Neural crest cell (in vitro differentiated cells): ENCODE measurements around the gene THUMPD1. TPM values are rescaled to one million over a fixed set of nuclear protein-coding genes. Genes with fewer than 3 reads are reported as not detected.
"Not testable (repeated sequence)": the region's sequence is repeated elsewhere in the genome, so short reads cannot be mapped to it uniquely, and the experiment has no call there.

ENCODE experiments used
- DNase-seq: peaks from one replicate; pipeline ENCODE4 v3.0.0; 2021; ENCODE audit warnings: low read depth, mixed read lengths, low spot score
- H3K27ac Mint-ChIP-seq: one replicate; pipeline ENCODE4 v1.8.0; 2021; ENCODE audit warnings: mild to moderate bottlenecking, mixed read lengths; ENCODE audit not compliant: unreplicated experiment
- H3K27me3 Mint-ChIP-seq: 2 replicates; pipeline ENCODE4 v1.8.0; 2021; ENCODE audit warnings: low read depth, mild to moderate bottlenecking, mixed read lengths
- H3K36me3 Mint-ChIP-seq: 2 replicates; pipeline ENCODE4 v1.8.0; 2021; ENCODE audit warnings: low read depth, mild to moderate bottlenecking, mixed read lengths
- H3K4me1 Mint-ChIP-seq: 2 replicates; pipeline ENCODE4 v1.8.0; 2021; ENCODE audit warnings: mixed read lengths
- H3K4me3 Mint-ChIP-seq: one replicate; pipeline ENCODE4 v1.8.0; 2021; ENCODE audit warnings: mild to moderate bottlenecking, mixed read lengths
- H3K9me3 Mint-ChIP-seq: 2 replicates; pipeline ENCODE4 v1.8.0; 2021; ENCODE audit warnings: mixed read lengths
- CTCF ChIP-seq: fragments of 200-600 bp; sonication (generic); conservative IDR thresholded peaks from 2 replicates; pipeline ENCODE4 v1.5.0; 2021; ENCODE audit warnings: antibody characterized with exemption, mild to moderate bottlenecking
- total RNA-seq: library from RNA; stranded (reverse); gene quantifications from 2 replicates; pipeline ENCODE4 v1.2.1, GENCODE V29; 2021

Gene THUMPD1
- total RNA-seq, 1 donor from 2014 or later: 41.5 TPM

GRCh38 chr16:20707461-20707860, 34.2 kb downstream of the THUMPD1 start:
- no peaks in the 10 kb centered on the region for H3K4me1 Mint-ChIP-seq
- no peak overlapping the region for H3K27ac Mint-ChIP-seq

DNA sequence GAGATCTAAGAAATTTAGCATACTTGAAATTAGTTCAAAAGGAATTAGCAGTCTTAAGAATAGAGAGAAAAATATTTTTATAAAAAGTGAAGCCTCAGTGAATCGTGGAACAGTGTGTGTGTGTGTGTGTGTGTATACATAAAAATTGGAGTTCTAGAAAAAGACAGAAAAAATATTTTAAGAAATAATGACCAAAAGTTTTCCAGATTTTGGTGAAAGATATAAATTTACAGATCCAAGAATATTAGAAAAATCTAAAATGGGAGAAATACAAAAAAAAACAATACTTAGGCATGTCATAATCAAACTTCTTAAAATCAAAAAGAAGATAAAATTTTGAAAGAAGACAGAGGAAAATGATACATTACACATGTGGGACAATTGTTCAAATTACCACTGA, 35.6 kb downstream of the THUMPD1 start:
- not testable (repeated sequence) for H3K4me3 Mint-ChIP-seq, H3K36me3 Mint-ChIP-seq, H3K9me3 Mint-ChIP-seq, H3K4me1 Mint-ChIP-seq, H3K27ac Mint-ChIP-seq, DNase-seq
- H3K27me3 Mint-ChIP-seq: peaks cover 15% of the 10 kb centered on the region

More at GRCh38 chr16:20707461-20707860, 34.2 kb downstream of the THUMPD1 start:
- peaks cover 8% of the 10 kb centered on the region for H3K27me3 Mint-ChIP-seq
- no peak for TF ChIP-seq CTCF
- H3K36me3 Mint-ChIP-seq: no peaks in the 10 kb centered on the region
- peaks cover 2% of the 10 kb centered on the region for H3K9me3 Mint-ChIP-seq
- no peak for DNase-seq
- no peak overlapping the region for H3K4me3 Mint-ChIP-seq

DNA sequence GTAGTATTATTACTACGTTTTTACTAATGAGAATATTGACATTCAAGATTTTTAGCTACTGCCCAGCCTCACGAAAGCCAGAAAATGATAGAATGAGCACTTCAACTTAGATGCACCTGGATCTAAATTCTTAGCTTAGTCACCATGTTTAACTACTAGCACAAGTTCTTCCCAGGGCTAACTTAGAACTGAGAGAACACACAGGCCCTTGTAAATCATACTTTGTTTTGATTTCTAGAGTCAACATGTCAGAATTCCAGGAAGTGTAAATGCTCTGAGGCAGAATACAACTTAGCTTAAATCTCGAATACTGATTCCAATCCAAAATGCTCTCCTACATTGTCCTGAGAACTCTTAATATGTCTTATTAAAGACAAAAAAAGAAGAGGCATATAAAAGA, 37.3 kb downstream of the THUMPD1 start:
- H3K4me1 Mint-ChIP-seq: no peaks in the 10 kb centered on the region

DNA sequence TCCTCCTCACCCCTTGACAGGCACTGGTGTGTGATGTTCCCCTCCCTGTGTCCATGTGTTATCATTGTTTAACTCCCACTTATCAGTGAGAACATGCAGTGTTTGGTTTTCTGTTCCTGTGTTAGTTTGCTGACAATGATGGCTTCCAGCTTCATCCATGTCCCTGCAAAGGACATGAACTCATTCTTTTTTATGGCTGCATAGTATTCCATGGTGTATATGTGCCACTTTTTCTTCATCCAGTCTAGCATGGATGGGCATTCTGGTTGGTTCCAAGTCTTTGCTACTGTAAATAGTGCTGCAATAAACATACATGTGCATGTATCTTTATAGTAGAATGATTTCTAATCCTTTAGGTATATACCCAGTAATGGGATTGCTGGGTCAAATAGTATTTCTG, 39.9 kb downstream of the THUMPD1 start:
- H3K27ac Mint-ChIP-seq, H3K9me3 Mint-ChIP-seq, H3K4me3 Mint-ChIP-seq, H3K4me1 Mint-ChIP-seq, H3K36me3 Mint-ChIP-seq, DNase-seq: not testable (repeated sequence)
- peaks cover 47% of the 10 kb centered on the region for H3K27me3 Mint-ChIP-seq

More for the DNA sequence above, 37.3 kb downstream of the THUMPD1 start:
- Mint-ChIP-seq H3K4me3 (no peak overlapping the region), H3K27ac (no peak overlapping the region), H3K27me3 (peaks cover 32% of the 10 kb centered on the region), H3K9me3 (peaks cover 2% of the 10 kb centered on the region), H3K36me3 (no peaks in the 10 kb centered on the region)
- no peak for DNase-seq
- TF ChIP-seq CTCF: no peak

DNA sequence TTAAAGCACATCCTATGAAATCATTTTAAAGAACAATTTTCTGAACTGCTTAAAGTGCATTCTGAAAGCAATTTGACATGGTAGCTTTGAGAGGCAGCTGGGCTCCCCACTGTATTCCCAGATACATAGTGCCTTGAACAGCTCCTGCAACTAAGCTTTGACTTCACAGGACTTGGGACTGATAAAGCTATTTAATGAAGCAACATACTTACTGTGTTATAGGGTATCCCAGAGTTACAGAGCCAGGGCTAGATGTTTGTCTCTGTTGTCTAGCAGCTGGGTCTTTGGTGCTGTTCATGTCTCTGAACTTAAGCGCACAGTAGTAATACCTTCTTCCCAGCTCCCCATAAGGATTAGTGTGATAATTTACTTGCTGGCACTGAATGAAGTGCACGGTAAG, 45.0 kb downstream of the THUMPD1 start:
- DNase-seq: no peak
- H3K4me3 Mint-ChIP-seq: no peak overlapping the region
- no peaks in the 10 kb centered on the region for H3K36me3 Mint-ChIP-seq
- H3K27ac Mint-ChIP-seq: no peak overlapping the region
- H3K4me1 Mint-ChIP-seq: no peaks in the 10 kb centered on the region
- no peaks in the 10 kb centered on the region for H3K9me3 Mint-ChIP-seq
- H3K27me3 Mint-ChIP-seq: peaks cover 40% of the 10 kb centered on the region
- no peak for TF ChIP-seq CTCF

GRCh38 chr16:20695024-20695423, 46.6 kb downstream of the THUMPD1 start:
- H3K4me1 Mint-ChIP-seq: no peaks in the 10 kb centered on the region
- H3K4me3 Mint-ChIP-seq: no peak overlapping the region
- DNase-seq: no peak
- no peak overlapping the region for H3K27ac Mint-ChIP-seq
- TF ChIP-seq CTCF: no peak
- H3K36me3 Mint-ChIP-seq: no peaks in the 10 kb centered on the region
- H3K27me3 Mint-ChIP-seq: peaks cover 32% of the 10 kb centered on the region
- H3K9me3 Mint-ChIP-seq: no peaks in the 10 kb centered on the region

DNA sequence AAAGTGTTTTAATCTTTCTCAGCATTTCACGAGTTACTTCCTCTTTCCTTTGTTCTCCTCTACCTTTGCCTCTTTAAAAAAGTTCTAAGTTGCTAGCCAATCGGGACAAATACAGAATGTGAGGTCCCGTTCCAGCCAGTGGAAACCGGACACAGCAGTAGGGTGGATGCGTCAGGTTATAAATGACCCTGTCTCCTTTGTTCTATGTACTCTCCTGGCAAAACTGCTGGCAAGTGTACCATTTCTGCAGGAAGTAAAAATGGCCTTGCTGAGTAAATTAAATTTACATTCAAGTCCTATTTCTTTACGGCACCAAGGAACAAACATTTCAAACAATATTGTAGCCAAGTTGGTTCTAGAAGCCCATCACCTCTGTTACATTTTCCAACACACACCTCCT, 47.5 kb downstream of the THUMPD1 start:
- not testable (repeated sequence) for H3K4me1 Mint-ChIP-seq, DNase-seq, H3K9me3 Mint-ChIP-seq, H3K27ac Mint-ChIP-seq, H3K36me3 Mint-ChIP-seq, H3K4me3 Mint-ChIP-seq
- H3K27me3 Mint-ChIP-seq: peaks cover 23% of the 10 kb centered on the region
